ENCODE results near the gene SYNE1. TPM values are rescaled to one million over a fixed set of nuclear protein-coding genes. Genes with fewer than 3 reads are reported as not detected.

Gene SYNE1, protein sequence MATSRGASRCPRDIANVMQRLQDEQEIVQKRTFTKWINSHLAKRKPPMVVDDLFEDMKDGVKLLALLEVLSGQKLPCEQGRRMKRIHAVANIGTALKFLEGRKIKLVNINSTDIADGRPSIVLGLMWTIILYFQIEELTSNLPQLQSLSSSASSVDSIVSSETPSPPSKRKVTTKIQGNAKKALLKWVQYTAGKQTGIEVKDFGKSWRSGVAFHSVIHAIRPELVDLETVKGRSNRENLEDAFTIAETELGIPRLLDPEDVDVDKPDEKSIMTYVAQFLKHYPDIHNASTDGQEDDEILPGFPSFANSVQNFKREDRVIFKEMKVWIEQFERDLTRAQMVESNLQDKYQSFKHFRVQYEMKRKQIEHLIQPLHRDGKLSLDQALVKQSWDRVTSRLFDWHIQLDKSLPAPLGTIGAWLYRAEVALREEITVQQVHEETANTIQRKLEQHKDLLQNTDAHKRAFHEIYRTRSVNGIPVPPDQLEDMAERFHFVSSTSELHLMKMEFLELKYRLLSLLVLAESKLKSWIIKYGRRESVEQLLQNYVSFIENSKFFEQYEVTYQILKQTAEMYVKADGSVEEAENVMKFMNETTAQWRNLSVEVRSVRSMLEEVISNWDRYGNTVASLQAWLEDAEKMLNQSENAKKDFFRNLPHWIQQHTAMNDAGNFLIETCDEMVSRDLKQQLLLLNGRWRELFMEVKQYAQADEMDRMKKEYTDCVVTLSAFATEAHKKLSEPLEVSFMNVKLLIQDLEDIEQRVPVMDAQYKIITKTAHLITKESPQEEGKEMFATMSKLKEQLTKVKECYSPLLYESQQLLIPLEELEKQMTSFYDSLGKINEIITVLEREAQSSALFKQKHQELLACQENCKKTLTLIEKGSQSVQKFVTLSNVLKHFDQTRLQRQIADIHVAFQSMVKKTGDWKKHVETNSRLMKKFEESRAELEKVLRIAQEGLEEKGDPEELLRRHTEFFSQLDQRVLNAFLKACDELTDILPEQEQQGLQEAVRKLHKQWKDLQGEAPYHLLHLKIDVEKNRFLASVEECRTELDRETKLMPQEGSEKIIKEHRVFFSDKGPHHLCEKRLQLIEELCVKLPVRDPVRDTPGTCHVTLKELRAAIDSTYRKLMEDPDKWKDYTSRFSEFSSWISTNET (N-terminal part only)
- total RNA-seq, result 73.0 and 83.4 TPM in 2 replicates

DNA sequence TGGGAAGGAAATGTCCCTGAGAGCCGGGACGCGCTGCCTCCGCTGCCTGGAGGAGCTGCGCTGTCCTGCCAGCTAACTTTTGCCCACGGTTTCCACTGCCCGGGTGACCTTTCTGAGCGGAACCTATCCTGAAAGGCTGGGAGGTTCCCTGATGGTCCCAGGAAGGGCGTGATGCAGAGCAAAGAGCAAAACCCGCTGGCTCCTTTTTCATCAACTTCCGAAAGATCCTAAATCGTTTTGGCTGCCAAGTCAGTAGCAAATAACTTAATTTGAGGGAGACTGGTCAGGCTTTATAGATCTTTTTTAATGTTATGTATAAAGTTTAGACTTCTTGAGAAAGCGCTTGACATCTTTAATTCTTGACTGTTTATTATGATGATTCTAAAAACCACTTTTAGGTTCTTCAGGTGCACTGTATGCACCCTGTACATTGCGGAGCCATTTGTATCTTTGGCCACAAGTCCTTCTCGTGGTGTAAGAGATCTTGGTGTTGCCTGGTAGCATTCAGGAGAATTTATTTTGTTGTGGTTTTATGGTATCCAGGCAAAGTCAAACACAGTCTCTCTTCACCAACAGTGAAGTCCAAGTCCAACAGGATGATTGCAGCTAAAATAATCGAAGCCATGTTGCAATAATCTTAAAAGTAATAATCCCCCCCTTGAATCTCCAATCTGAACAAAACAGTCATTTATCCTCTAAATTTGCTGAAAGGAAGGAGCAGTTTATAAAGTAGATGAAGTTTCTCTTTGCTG is at the start of gene SYNE1:
Gene SYNE1, minus strand, starts transcription at position 67 of the 752 bp plus-strand sequence. CDS start 9,031 bp downstream, outside the sequence.

Small RNA genes lying within 50 kb of the gene (small RNA-seq; reads per million reads assigned to genes)
- gene RNA5SP223, result not detected

Other genes starting within 250 kb of the SYNE1 start
- gene MYCT1, start 60.5 kb upstream of the SYNE1 start, total RNA-seq, result 166 and 184 TPM in 2 replicates
- 0.53 and 1.4 TPM in 2 replicates for gene VIP, start 113.4 kb upstream of the SYNE1 start, total RNA-seq